Ecto neural progenitor cell (in vitro differentiated cells): ENCODE results near the gene NXN.
"Not testable (repeated sequence)": the region's sequence is repeated elsewhere in the genome, so short reads cannot be mapped to it uniquely, and the experiment has no call there.

Experiments
- DNase-seq: peaks from one replicate; pipeline ENCODE4 v3.0.0-alpha.2; 2018; ENCODE audit warnings: low spot score

NXN gene

DNA sequence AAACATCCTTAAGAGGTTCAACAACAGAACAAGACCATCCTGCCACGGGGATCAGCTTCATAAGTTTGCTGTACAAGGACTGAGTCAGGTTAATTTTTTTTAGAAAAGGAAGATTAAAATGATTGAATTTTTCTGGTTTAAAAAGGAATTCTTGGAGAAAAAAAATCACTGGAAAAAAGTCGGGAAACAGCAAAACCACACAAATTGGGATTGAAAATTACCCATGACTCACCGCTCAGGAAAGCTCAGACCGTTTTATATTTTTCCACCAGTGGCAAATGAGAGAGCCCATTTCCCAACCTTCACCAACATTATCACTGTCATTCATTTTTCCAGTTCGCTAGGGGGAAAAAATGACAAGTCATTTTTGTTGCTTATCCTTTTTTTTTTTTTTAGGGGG, 150.8 kb downstream of the NXN start:
- no peak for DNase-seq

DNA sequence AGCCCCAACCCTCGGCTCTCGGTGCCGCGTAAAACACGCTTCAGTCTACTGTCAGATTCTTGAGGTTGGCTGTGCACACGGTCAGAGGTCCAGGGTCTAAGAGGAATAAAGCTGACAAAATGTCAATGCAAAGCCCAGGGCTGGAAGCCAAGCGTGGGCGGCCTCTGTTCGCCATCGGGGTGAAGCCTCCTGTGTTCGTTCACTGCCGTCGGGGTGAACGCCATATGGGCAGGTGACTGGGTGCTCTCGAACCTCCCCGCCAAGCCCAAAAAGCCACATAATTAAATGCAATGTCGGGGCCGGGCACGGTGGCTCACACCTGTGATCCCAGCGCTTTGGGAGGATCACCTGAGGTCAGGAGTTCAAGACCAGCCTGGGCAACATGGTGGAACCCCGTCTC, 152.8 kb downstream of the NXN start:
- no peak for DNase-seq

GRCh38 chr17:825216-825615, 154.4 kb downstream of the NXN start:
- DNase-seq = no peak

GRCh38 chr17:824378-824777, 155.2 kb downstream of the NXN start:
- no peak for DNase-seq

DNA sequence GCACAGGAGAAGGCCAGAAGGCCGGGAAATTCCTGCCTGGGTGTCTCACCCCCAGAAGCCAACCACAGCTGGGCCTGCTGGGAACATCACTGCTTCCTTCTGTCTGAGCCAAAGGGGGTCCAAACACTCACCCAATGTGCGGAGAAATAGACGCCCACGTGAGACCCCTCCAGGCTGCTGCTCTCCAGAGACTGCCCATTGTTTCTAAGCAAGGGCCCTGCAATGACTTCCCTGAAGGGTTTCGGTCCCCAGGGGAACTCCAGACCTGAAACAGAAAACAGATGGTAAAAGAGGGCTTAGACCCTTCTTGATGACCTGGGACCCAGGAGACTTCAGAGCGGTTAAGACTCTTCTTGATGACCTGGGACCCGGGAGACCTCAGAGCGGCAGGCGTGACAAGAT, 156.1 kb downstream of the NXN start:
- no peak for DNase-seq

DNA sequence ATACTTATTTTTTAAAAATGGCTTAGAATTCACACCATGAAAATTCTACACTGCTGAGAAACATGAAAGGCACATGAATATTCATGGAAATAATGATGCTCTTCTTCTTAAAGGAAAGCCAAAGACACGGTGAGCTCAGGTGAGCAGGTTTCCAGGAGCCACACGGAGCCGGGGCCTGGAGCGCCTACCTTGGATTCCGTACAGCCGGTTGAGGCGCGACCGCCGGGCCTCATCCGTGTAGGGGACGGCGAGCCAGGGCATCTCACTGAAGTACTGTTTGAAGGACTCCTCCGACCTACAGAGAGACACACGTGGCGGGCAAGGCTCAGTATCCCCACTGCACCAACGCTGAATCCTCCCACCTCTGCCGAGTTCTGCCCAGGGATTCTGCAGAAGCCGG, 160.3 kb downstream of the NXN start:
- DNase-seq = no peak

DNA sequence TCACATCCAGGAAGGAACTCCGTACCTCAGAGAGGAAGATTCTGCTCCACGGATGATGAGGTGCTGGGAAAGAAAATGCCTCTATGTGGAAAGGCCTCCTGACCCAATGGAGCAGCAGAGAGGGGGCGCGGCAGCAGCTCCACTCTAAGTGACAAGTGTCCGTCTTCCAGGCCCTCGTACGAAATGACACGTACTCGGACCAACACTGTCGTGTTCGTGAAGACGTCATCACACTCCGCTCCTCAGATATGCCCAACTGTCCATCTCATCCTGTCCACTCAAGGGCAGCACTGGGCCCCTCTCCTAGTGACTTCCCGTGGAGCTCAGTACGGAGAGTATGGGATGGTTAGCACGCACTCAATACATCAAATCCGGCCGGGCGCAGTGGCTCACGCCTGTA, 165.2 kb downstream of the NXN start:
- DNase-seq = no peak

GRCh38 chr17:812638-813204, 166.9 kb downstream of the NXN start:
- DNase-seq = no peak

GRCh38 chr17:811051-811784, 168.4 kb downstream of the NXN start:
- DNase-seq = no peak

DNA sequence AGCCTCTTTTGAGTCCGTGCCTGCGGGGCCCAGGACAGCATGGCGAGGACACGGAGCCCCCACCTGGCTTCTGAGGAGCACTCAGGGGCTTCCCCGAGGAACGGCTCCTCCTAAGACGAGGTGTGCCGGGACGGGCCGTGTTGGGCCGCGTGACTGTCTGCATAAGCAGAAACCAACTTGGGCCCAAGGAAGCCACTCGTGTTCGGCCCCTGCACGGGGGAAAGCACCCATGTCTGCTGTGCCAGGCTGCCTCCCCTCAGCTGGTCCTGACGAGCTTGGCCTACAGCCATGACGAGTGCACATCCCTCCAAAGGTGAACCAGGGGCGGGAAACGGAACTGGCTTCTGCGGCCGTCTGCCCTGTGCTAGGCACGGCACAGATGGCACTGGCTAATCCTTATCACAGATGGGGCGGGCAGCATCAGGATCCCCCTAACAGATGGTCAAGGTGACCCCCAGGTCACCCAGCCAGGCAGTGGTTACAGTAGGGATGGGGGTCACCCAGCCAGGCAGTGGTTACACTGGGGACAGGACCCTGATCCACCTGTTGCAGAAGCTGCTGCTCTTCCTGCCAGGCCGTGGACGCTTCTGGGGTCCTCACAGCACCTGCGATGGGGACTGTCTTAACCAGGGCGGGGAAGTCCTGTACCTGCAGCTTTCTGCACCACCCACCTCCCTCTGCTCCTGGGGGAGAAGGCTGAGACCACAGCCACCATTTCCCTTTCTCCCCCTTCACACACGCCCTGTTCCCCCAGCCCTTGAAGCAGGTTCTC, 171.9 kb downstream of the NXN start:
- DNase-seq = no peak

DNA sequence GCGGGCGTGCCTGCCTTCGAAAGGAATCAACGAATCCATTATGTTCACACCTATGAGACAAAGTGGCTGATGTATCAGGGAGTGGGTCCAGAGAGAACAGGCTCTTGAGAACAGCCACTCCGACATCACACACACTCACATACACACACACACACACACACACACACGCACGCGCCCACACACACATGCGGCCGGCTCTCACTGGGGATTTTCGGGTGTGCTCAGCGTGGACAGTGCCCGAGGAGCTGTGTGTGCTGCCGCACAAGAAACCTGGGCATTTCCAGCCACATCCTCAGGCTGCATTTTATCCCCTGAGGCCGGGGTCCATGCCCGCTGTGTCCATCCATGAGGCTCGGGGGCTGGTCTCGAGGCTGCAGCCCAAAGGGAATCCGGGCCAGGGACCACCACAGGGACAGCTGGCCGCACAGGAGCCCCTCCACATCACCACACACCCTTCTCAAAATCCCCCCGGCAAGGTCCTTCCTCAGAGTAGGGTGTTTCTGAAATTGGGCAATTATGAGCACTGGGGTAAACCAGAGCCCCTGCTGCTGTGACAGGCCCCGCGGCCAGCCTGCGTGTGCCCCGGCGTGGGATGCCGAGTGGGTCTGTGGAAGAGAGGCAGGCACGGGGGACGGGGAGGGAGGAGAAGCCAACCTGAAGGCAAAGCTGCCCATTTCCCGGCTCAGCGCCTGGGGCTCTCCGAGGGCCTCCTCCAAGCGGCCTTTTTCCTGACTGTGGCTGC, 172.6 kb downstream of the NXN start:
- DNase-seq = no peak

- no peak for DNase-seq
Measured at GRCh38 chr17:806346-806745, 173.2 kb downstream of the NXN start.

- DNase-seq = not testable (repeated sequence)
Measured at GRCh38 chr17:805886-806285, 173.7 kb downstream of the NXN start.

DNA sequence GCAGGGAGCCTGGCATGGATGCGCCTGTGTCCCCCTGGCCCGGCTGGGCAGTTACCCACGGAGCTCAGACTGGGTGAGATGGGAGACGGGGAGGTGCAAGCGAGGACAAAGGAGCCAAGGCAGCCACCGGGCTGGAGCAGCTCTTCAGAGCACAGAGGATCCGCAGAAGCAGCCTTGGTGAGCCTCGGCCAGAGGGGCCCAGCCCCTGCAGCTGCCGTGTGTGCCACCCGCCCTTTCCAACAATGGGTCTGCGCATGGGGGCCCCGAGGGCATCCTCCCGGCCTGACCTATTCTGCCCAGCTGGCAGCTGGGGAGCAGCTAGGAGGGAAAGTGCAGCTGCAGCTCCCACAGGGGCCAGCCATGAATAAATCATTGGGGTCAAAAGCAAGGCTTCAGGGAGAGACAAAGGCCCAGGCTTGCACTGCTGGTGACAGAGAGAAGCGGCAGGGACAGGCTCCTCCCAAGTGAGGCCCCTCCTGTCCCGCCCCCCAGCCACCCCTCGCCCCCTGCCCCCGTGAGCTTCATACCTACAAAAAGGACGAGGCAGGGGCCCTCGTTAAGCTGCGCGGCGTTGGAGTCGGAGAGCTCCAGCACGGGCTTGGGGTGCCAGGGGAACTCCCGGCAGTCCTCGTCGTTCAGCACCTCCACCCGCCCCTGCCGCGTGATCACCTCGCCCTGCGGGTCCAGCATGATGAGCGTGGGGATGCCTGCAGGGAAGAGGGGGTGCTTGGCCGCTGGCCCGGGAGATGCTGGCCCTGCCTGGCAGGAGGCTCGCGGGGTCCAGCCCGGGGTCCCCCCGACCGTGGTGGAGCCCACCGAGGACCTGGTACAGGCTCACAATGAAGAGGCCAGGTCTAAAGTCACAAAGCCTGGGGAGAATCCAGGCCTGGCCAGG, 174.8 kb downstream of the NXN start:
- no peak for DNase-seq

DNA sequence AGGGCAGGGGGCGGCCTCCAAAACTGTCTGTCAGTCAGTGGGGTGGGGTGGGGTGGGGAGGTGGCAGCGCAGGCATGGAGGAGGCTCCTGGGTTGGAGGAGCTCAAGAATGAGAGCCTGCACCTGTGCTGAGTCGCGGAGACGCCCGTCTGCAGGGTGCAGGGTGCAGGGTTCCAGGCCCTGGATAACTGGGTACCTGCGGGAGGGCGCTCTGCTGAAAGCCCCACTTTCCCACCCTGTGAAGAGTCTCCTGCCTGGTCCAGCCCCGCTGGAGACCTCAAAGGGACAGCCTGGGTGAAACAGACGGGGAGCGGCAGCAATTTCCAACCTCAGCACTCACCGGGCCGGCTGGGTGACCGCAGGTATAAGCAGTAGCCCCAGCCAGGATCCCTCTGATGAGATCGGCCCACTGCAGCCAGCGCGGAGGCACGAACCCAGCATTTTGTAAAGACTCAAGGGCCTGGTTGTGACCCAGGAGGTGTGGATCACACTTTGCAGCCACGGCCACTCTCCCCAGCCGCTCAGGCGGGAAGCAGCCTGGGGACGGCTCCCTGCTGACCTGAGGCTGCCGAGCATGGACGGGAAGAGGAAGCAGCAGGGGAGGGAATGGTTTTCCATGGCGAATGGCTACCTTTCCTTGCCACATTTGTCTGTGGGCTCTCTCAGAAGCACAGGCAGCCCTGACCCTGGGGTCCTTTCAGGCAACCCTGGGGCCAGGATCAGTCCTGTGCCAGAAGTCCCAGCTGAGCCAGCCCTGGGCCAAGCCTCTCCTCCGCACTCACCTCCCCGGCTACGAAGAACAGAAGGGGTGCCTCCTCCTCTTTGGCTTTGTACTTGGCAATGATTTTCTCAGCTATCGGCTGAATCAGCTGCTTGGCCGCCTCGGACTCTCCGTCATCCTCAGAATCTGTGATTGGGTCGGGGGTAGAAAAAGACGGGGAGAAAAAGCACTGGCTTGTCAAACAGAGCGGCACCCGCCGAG, 176.4 kb downstream of the NXN start:
- DNase-seq = no peak

GRCh38 chr17:802481-802880, 177.1 kb downstream of the NXN start:
- no peak for DNase-seq

DNA sequence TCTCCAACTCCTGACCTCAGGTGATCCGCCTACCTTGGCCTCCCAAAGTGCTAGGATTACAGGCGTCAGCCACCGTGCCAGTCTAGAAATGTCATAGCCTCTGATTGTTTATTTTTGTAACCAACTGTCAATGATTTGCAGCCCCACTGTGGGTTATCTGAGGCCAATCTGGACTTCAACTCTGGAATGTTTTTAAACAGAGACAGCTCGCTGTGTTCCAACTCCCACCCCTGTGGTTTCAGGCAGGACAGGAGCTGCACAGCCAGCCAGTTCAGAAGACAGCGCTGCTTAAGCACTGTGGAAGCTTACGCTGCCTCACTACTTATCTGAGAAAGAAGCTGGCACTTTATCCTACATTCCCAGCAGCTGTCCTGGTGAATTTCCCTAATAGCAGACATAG, 177.9 kb downstream of the NXN start:
- no peak for DNase-seq

- DNase-seq = no peak
Measured at GRCh38 chr17:800446-801242, 178.9 kb downstream of the NXN start.

- DNase-seq = no peak
Measured at GRCh38 chr17:799261-799660, 180.3 kb downstream of the NXN start.

GRCh38 chr17:798246-798645, 181.3 kb downstream of the NXN start:
- no peak for DNase-seq
